Fibroblast of skin of left quadriceps (primary cell): ENCODE results near the gene TBC1D22B.

Experiments used
- DNase-seq, 2 experiments: peaks; one replicate each; pipeline ENCODE4 v3.0.0-alpha.2; 2013; ENCODE audit warnings: low read depth in 2 of 2

TBC1D22B gene

DNA sequence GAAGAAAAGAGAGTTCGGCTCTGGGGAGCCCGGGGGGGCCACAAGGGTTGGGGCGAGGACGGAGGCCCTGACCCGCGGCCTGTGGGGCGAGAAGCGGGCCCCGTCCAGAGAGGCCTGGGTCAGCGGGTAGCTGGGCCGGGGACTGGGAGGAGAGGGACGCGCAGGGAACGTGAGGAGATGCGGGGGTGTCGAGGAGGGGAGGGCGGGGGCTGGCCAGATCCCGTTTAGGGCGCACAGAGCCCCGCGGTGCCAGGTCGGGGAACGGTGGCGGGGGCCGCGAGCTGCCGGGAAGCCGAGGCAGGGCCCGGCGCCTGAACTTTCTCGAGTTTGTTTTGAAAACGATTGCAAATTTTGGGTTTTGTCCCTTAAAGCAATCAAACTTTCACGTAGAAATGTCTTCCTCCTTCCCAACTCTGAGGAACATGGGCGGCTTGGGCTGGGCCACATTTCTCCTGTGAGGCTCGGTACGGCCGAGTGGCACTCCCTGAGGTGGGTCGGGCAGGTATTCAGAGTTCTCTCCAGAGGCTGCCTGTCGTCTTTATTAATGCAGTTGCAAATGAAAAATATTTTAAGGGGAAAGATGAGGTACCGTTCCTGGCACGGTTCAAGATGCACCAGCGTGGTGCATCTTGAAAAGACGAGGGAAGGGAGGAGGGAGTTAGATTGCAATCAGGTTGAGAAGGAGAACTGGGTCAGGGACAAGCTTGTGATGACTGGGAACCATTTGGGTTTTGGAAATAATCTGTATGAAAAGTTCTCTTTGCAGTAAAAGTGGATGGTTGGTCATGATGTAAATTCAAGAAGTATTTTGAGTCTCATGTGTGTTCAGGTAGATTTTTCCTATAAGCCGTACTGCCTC is 97.2 kb downstream of the TBC1D22B start:
- DNase-seq, result no peak

DNA sequence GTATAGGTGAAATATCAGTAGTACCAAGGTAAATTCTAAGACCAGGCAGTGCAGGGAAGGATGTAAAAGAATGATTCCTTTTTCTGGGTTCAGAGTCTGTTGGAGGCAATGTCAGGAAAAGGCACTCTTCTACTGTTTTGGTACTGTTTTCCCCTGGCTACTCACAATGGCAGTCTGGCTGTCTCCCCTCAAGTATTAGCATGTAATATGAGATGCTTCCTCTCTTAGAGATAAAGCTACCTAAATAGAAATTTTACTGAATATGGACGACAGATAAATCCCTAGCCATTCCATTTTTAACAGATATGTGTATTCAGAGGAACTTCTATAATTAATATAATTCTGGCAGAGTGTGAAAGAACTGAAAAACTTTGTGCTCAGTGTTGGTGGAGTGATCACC is 99.7 kb downstream of the TBC1D22B start:
- DNase-seq, result no peak

DNA sequence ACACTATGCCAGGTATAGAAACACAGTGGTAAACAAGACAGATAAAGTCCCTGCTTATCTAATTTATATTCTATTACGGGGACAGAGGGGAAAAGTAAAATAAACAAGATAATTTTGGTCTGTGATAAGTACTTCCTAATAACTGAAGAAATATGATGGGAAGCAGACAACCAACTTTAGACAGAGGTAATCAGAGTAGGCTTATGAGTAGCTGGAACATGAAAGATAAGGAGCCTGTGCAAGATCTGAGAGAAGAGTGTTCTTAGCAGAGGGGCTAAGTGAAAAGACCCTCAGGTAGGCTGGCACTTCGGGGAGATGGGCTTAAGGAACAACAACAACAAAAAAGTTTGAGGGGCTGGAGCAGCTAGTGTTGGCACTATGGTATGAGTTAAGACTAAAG is 100.3 kb downstream of the TBC1D22B start:
- no peak for DNase-seq

- no peak for DNase-seq
Measured at GRCh38 chr6:37359039-37359438, 101.5 kb downstream of the TBC1D22B start.

DNA sequence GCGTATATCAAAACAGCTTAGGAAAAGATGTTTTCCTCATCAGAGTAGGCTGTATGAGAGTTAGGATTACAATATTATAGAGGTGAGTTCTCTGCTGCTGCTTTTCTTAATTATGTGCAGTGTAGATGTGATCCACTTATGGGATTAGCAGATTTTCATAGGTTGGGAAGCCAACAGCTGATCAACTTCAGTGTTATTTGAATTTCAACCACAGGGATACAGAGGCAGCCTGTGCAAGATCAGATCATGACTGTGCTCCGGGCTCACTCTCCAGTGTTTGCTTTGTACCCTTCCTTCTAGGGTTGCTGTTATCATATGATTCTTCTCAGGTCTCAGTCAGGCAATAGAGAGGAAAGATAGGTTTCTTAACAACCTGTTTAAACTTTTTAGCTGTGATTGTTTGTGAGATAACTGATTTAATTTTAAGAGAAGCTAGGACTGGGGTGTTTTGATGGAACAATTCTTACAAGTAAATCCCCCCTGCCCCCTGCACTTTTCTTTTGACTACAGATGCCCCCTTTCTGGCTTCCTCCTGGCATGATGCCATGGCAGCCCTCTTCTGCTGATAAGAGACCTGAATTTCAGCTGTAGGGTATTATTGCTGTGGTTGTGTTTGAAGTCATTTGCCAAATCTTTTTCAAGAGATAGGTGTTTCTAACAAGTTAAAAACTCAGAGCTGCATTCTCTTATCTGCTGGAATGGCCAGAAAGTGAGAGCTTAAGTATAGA is 104.7 kb downstream of the TBC1D22B start:
- DNase-seq, result no peak

DNA sequence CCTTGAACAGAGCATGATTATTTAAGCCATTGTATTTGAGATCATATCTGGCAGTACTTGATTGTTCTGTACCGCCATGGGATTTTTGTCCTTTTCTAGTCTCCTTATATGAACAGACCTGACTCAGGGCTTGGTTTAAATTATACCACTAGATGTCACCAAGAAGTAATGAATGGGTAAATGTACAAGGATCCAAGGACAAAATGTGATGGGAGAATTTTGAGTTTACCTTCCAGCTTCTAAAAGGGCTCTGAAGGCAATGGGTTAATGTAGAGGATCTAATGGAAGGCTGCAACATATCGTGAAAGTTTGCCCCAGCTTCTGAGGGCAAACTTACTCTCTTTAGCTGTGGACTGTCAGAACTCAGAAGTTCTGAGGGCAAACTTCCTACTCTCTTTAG is 108.2 kb downstream of the TBC1D22B start:
- DNase-seq, result no peak

- no peak for DNase-seq
Measured at GRCh38 chr6:37366910-37367309, 109.3 kb downstream of the TBC1D22B start.

- DNase-seq, result no peak
Measured at GRCh38 chr6:37368961-37369320, 111.4 kb downstream of the TBC1D22B start.

DNA sequence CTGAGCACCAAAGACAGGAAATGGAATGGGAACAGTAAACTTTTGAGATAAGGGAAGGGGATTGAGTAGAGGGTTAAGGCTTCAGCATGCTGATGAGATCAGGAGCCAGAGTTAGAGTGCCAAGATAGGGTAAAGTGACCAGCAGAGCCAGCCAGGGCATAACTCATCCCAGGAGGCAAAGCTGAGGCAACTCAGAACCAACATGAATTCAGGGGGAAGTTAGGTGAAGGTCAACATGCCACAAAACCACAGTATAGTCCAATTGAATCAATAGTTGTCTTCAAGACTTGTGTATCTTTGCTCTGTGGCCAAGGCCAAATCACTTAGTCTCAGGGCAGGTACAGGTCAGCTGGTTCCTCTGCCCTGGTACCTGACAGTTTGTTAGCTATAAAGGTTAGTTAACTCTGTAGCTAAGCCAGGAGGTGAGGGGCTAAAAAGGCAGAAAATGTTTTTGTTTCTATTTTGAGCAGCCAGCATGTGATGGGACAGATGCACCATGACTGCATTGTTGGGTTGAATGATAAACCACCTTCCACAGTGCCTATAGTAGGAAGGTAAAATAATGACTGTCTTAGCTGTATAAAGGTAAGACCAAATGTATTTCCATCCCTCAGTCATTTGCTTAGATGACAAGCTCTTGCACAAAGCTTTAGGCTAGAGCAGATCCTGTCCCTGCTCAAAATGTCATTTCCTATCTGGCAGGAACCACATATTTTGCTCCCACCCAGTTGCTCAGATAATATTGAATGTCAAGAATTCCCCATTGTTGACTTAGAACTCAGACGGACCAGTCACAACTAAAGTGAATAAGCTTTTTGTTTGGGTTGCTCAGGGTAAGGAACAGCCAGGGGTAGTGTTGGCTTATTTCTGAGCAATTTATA is 112.0 kb downstream of the TBC1D22B start:
- DNase-seq, result no peak

DNA sequence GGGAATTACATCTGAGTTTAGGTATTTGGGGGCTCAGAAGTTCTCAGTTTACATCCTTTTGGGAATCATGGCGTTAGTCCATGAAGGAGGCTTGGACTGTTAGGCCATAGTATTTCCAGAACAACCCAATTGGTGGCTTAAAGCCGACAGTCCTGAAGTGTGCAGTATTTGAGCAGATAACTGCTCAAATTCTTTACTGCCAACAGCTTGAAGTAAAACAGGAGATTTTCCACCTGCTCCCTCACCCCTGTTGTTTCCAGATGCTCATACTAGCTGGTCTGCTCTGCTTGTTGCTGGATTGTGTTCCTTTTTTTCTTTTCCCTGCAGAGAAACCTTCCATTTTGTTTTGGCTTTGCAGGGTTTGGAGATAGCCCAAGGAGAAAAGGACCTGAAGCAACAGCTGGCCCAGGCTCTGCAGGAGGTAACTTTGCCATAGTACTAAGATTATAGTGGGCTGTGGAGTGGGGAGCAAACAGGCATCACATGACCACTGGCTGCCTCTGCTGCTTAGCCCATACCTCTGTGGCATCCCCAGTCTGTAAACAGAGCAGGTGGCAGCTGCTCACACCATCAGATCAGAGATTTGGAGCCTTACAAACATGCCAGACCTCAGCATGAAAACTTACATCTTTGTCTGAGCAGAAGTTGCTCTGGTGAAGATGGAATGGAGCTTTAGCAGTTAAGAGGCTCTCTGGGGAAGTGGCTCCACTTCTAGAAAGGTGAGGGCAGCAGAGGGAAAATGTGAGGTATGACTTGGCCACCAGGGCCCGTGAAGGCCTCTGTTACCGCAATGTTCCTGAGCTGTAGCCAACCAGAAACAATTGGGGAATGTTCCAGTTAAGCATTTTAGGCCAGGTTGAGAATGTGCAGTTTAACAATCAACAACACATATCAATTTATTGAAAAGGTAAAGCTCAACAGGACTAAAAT is 113.8 kb downstream of the TBC1D22B start:
- no peak for DNase-seq

- no peak for DNase-seq
Measured at GRCh38 chr6:37372116-37372515, 114.5 kb downstream of the TBC1D22B start.

DNA sequence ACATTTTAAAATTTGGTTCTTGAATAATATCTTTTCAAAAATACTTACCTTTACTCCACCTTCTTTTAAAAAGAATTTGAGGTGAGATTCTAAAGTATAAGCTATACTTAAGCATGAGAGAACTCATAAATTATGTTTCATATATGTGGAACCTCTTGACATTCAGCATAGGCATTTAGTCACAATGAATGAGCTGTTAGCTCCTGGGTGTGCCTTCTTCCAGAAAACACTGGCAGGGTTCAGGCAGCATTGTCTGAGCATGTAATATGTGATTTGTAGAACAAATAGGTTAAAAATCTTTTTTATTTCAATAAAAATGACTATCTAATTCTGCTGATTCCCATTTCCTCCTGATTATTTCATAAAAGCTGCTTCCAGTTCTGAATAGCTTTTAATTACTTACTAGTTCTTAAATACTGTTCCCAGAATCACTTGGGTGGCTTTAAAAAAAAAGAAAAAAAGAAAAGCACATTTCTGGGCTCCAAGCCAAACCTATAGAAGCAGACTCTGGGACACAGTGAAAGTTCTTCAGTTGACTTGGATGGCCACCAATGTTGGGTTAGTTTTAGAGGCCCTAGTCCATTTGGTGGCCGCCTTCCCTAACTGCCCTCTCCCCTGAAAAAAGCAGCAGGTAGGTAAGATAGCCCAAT is 116.4 kb downstream of the TBC1D22B start:
- no peak for DNase-seq

DNA sequence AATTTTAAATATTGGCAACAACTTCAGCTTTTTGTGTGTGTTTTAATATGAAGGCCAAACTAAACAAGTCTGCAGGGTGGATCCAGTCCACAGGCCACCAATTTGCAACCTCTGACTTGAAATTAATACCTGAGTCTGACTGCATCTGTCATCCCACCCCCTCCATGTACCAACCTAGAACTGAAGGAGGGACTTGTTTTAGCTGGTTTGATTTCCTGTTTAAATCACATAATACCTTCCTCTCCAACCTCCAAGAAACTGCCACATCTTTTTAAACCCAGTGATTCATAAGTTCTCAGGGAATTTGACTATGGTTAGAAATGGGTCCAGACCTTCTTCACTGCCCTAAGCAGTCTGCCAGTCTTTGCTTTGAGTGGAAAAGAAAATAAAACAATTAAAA is 117.8 kb downstream of the TBC1D22B start:
- DNase-seq, result no peak

- no peak for DNase-seq
Measured at GRCh38 chr6:37376078-37376743, 118.6 kb downstream of the TBC1D22B start.

- DNase-seq, result no peak
Measured at GRCh38 chr6:37381579-37381978, 124.0 kb downstream of the TBC1D22B start.
